ENCODE measurements around the gene WDR45B.

GRCh38 chr17:82629748-82630147 lies 18.5 kb downstream of the WDR45B start:
- TF ChIP-seq REST (IDR thresholded peaks at IDR 0.05; ENCODE audit: insufficient read depth in 1 of 2, low read depth in 2 of 2, low read length in 1 of 2) (no peak), CTCF (IDR thresholded peaks at IDR 0.05) (no peak)
